Activated CD4-positive, alpha-beta T cell treated with anti-CD3 and anti-CD28 coated beads, Interleukin-2, amount 10 ng/mL, durations not matched to agents 24 days and 14 days (primary cell): Measurements from ENCODE around the gene MOSPD2. TPM values are rescaled to one million over a fixed set of nuclear protein-coding genes. Genes with fewer than 3 reads are reported as not detected.

Experiments used
- DNase-seq: peaks from one replicate; pipeline ENCODE4 v3.0.0; 2022
- H3K27ac Mint-ChIP-seq: one replicate; pipeline ENCODE4 v1.8.0; 2022; ENCODE audit warnings: mild to moderate bottlenecking, mixed read lengths
- H3K27me3 Mint-ChIP-seq: one replicate; pipeline ENCODE4 v1.8.0; 2022; ENCODE audit warnings: mixed read lengths
- H3K36me3 Mint-ChIP-seq: one replicate; pipeline ENCODE4 v1.8.0; 2022; ENCODE audit warnings: low read depth, mild to moderate bottlenecking, mixed read lengths
- H3K4me1 Mint-ChIP-seq: one replicate; pipeline ENCODE4 v1.8.0; 2021; ENCODE audit warnings: mixed read lengths
- H3K4me3 Mint-ChIP-seq: one replicate; pipeline ENCODE4 v1.8.0; 2022; ENCODE audit warnings: mild to moderate bottlenecking, moderate library complexity, mixed read lengths
- H3K9me3 Mint-ChIP-seq: one replicate; pipeline ENCODE4 v1.8.0; 2021; ENCODE audit warnings: mixed read lengths
- intact Hi-C: fragments of 100-400 bp; cut with micrococcal nuclease; formaldehyde crosslinking; loops from one replicate; pipeline ENCODE4 v1.15.1; 2023
- total RNA-seq: library from RNA; stranded (reverse); gene quantifications from 2 replicates; pipeline ENCODE4 v1.2.3, GENCODE V29; 2022

The MOSPD2 gene
- total RNA-seq, 1 donor from 2014 or later = 15.3 TPM

DNA sequence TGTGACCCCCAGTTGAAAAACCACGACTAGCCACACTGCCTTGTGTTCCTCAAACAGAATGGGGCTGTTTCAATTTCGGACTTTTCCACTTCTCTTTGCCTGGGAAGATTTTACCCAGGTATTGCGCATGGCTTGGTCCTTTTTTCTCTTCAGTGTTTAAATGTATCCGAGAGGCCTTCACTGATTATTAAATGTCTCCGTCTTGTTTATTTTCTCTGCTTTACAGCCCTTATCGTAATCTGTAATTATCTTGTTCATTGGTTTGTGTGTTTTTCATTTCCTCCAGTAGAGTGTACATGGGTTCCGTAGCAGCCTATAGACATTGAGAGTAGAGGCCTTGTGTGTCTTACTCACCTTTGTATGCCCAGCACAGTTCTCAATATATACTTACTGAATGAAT is 2.4 kb downstream of the MOSPD2 start:
- Mint-ChIP-seq H3K36me3 (peaks cover 12% of the 10 kb centered on the region), H3K4me3 (no peak overlapping the region), H3K4me1 (peaks cover 15% of the 10 kb centered on the region), H3K27me3 (no peaks in the 10 kb centered on the region), H3K27ac (no peak overlapping the region), H3K9me3 (no peaks in the 10 kb centered on the region)
- no peak for DNase-seq
- intact Hi-C loops = loop anchor here (10.0 kb wide), 1 partner anchor 459 kb away; the partner anchor contains the start of gene PIGA

DNA sequence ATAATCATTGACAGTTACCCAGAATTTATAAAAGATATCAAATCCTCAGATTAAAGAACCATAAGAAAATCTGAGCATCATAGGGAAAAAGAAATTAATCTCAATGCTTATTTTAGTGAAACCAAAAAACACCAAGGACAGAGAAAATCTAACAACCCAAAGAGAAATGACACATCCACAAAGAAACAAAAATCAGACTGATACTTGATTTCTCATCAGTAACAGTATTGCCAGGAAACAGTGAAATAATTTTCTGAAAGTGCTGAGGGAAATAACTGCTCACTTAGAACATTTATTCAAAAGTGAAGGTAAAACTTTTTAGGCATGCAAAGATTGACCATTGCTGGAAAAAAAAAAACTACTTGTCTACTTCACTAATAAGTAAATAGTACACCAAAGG is 10.6 kb downstream of the MOSPD2 start:
- no peak for DNase-seq
- Mint-ChIP-seq H3K27me3 (no peaks in the 10 kb centered on the region), H3K36me3 (peaks cover 13% of the 10 kb centered on the region), H3K4me3 (peak overlapping the region; percentile 30), H3K9me3 (no peaks in the 10 kb centered on the region), H3K4me1 (peaks cover 16% of the 10 kb centered on the region), H3K27ac (peak overlapping the region; percentile 80)
- intact Hi-C loops = loop anchor here (1.0 to 5.0 kb wide), 2 partner anchors 15 to 273 kb away; no protein-coding TSS in a partner anchor

DNA sequence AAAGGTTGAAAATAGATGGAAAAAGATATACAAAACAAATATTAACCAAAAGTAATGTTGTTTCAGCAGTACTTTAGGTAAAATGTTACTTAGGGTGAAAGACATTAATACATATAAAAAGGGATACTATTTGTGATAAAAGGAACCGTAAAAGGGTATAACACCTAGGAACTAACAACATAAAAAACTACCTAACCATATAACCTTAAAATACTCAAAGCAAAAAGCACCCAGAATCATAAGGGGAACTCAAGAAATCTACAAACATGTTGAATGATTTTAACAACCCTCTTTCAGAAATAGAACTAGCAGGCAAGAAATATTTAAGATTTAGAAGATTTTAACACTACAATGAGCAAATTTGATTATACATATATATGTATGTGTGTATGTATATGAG is 11.5 kb downstream of the MOSPD2 start:
- H3K27me3 Mint-ChIP-seq = no peaks in the 10 kb centered on the region
- no peak overlapping the region for H3K27ac Mint-ChIP-seq
- peaks cover 13% of the 10 kb centered on the region for H3K36me3 Mint-ChIP-seq
- DNase-seq = no peak
- peaks cover 12% of the 10 kb centered on the region for H3K4me1 Mint-ChIP-seq
- intact Hi-C loops = loop anchor here (1.0 to 5.0 kb wide), 2 partner anchors 15 to 273 kb away; no protein-coding TSS in a partner anchor
- H3K9me3 Mint-ChIP-seq = no peaks in the 10 kb centered on the region
- no peak overlapping the region for H3K4me3 Mint-ChIP-seq

DNA sequence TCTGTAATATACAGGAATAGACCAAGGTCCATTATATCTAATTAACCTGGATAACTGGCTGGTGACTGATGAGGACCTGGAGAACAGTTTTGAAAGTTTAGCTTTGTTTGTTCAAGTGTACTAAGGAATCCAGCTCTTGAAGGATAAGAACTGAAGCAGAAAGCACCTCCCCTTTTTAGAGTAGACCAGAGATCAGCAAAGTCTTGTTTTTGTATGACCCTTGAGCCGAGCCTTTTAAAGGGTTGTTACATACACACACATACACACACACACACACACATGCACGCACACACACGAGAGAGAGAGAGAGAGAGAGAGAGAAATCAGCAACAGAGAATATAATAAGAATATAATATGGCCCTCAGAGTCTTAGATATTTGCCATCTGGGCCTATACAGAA is 13.0 kb downstream of the MOSPD2 start:
- DNase-seq = no peak
- Mint-ChIP-seq H3K36me3 (peaks cover 14% of the 10 kb centered on the region), H3K4me3 (no peak overlapping the region), H3K4me1 (peaks cover 12% of the 10 kb centered on the region), H3K27me3 (no peaks in the 10 kb centered on the region), H3K9me3 (no peaks in the 10 kb centered on the region), H3K27ac (no peak overlapping the region)
- intact Hi-C loops = no loop called here

DNA sequence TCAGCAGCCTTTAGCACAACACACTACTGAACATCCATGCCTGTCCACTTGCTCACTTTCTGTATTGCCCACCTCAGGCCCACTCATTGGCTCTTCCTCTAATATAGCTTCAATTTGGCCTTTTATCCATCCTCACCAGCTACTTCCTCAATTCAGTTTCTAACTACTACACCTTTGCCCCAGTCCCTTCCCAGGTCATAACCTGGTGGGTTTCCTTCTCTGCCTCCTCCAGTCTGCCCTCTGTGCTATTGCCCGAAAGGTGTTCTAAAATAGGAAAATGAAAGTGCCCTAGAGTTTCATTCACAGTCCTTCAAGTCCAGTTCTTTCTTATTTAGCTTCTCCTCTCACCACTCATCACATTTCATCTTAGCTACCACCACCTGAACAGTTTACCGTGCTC is 23.1 kb downstream of the MOSPD2 start:
- Mint-ChIP-seq H3K27ac (peak overlapping the region; percentile 25), H3K27me3 (no peaks in the 10 kb centered on the region), H3K9me3 (no peaks in the 10 kb centered on the region), H3K4me1 (peaks cover 3% of the 10 kb centered on the region), H3K36me3 (peaks cover 26% of the 10 kb centered on the region), H3K4me3 (no peak overlapping the region)
- DNase-seq = no peak
- intact Hi-C loops = no loop called here

DNA sequence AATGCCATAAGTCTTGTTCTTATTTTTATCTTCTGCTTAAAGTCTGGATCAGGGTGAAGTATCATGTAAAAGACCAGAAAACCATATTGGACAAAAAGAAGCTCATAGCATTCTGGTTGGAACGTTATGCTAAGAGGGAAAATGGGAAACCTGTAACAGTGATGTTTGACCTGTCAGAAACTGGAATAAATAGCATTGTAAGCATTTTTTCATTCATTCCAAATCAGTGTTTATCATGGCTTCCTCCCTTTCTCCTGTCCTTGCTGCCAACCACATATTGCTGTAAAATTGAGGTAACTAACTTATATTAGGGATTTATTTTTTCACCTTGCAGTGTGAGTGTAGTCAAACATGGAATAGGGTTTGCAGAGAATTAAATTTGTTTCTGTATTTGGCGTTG is 23.8 kb downstream of the MOSPD2 start:
- Mint-ChIP-seq H3K27me3 (no peaks in the 10 kb centered on the region), H3K4me1 (peaks cover 3% of the 10 kb centered on the region), H3K9me3 (no peaks in the 10 kb centered on the region), H3K27ac (no peak overlapping the region), H3K36me3 (peaks cover 26% of the 10 kb centered on the region), H3K4me3 (no peak overlapping the region)
- DNase-seq = no peak
- intact Hi-C loops = no loop called here

DNA sequence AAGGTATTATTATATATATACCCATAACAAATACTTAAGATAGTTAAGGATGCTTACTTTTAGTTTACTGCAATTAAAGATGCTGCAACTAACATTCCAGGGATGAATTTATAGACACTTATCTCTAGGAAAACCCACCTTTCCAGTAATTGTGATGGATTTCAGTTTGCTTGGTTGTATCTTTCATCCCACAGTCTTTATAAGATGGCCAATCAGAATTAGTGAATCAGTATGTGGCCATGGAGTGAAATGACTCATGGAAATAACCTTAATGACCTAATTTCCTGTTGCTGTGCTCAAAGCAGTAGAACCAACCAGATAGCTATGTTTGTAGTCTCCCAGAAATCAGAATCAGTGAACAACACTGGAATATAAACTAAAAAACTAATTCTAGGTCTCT is 26.4 kb downstream of the MOSPD2 start:
- no peaks in the 10 kb centered on the region for H3K9me3 Mint-ChIP-seq

DNA sequence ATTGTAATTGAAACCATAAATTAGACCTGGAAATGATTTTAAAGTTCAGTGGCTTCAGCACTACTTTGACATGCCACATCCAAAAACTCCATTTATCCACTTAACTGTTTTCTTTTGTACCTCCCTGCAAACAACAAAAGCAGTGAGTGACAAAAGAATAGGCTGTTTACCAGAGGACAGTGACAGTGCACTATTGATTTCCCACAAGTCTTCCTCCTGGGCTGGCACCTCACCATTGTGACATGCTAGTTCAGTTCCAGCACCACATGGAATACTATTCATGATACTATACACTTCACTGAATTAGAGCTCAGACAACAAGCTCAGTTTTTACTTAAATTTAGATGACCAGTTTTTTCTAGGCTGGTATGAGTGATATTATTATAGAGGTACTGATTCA is 29.3 kb downstream of the MOSPD2 start:
- H3K9me3 Mint-ChIP-seq = no peaks in the 10 kb centered on the region
- intact Hi-C loops = no loop called here
- no peaks in the 10 kb centered on the region for H3K27me3 Mint-ChIP-seq
- no peak overlapping the region for H3K27ac Mint-ChIP-seq
- peaks cover 35% of the 10 kb centered on the region for H3K36me3 Mint-ChIP-seq
- no peak overlapping the region for H3K4me3 Mint-ChIP-seq
- H3K4me1 Mint-ChIP-seq = no peaks in the 10 kb centered on the region
- DNase-seq = no peak

More for the DNA sequence above, 26.4 kb downstream of the MOSPD2 start:
- H3K36me3 Mint-ChIP-seq = peaks cover 38% of the 10 kb centered on the region
- DNase-seq = no peak
- H3K4me1 Mint-ChIP-seq = peaks cover 3% of the 10 kb centered on the region
- H3K27me3 Mint-ChIP-seq = no peaks in the 10 kb centered on the region
- peak overlapping the region; percentile 75 for H3K27ac Mint-ChIP-seq
- intact Hi-C loops = loop anchor here (1.0 kb wide), 1 partner anchor 15 kb away; no protein-coding TSS in a partner anchor
- no peak overlapping the region for H3K4me3 Mint-ChIP-seq

DNA sequence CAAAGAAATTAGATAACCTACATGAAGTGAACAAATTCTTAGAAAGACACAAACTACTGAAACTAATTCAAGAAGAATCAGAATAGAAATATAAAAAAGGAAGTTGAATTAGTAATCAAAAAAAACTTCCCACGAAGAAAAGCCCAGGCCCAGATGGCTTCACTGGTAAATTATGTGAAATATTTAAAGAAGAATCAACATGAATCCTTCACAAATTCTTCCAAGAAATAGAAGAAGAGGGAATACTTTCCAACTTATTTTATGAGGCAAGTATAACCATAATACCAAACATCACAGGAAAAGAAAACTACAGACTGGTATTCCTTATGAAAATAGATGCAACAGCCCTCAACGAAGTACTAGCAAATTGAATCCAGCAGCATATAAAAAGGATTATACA is 30.7 kb downstream of the MOSPD2 start:
- Mint-ChIP-seq H3K27ac (no peak overlapping the region), H3K9me3 (no peaks in the 10 kb centered on the region), H3K36me3 (peaks cover 32% of the 10 kb centered on the region), H3K4me3 (no peak overlapping the region), H3K4me1 (no peaks in the 10 kb centered on the region), H3K27me3 (no peaks in the 10 kb centered on the region)
- intact Hi-C loops = no loop called here
- no peak for DNase-seq

DNA sequence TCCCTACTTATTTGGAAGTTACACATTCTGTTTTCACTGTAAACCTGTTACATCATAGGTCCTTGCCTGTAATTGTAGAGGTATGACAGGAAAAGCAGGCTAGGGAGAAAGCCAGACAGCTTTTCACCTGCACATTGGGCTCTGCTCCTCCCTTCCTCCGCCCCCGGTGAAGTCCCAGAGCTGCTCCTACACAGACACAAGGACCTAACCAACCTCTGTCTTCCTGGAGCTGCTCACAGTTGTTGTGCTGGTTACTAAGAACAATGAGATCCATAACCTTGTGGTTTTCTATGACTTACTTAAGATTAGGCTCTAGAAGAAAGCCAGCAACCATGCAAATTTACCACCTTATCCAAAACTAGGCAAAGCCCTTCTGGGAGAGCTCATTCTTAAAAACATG is 40.0 kb downstream of the MOSPD2 start:
- Mint-ChIP-seq H3K4me3 (no peak overlapping the region), H3K9me3 (no peaks in the 10 kb centered on the region), H3K27ac (peak overlapping the region; percentile 27), H3K36me3 (peaks cover 29% of the 10 kb centered on the region), H3K27me3 (no peaks in the 10 kb centered on the region), H3K4me1 (peaks cover 4% of the 10 kb centered on the region)
- intact Hi-C loops = no loop called here
- DNase-seq = no peak

DNA sequence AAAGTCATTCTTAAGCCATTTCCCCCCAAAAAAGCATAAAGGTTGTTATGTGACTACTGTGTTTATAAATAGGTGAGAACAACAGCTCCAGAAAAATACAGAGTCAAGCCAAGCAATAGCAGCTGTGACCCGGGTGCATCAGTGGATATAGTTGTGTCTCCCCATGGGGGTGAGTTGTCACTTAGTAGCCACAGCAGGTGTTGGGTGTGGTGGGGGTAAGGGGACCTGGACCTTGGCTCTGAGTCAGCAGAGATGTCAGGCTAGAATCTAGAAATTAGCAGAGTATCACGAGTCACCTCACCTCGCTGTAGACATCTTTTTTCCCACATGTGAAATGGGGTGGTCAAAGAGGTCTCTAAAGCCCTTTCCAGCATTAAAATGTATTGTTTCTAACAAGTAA is 42.4 kb downstream of the MOSPD2 start:
- H3K27ac Mint-ChIP-seq = no peak overlapping the region
- H3K9me3 Mint-ChIP-seq = no peaks in the 10 kb centered on the region
- peaks cover 4% of the 10 kb centered on the region for H3K4me1 Mint-ChIP-seq
- H3K27me3 Mint-ChIP-seq = no peaks in the 10 kb centered on the region
- no peak for DNase-seq
- peaks cover 33% of the 10 kb centered on the region for H3K36me3 Mint-ChIP-seq
- intact Hi-C loops = no loop called here
- H3K4me3 Mint-ChIP-seq = no peak overlapping the region

DNA sequence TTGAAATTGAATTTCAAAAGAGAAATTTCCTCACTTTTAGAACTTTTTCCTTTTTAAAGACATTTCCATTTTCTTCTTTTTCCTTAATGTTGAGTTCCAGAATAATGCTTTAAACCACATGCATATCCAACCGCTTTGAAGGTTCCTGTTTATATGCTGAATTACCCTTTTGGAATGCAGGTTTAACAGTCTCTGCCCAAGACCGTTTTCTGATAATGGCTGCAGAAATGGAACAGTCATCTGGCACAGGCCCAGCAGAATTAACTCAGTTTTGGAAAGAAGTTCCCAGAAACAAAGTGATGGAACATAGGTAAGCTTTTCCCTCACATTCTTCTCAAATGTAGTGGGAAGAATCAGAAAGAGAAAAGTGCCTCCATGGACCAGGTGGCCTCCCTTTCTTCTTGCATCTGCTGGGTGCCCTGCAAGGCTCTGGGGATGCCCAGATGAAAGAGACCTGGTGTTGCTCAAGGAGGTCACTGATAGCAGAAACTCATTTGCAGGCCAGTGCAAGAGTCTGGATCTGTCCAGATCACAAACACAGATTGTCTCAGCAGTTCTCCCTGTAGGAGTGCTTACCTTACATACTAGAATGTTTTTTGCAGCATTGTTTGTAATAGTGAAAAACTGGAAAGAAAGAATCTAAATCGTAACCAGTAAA is 42.9 kb downstream of the MOSPD2 start:
- no peaks in the 10 kb centered on the region for H3K9me3 Mint-ChIP-seq
- peaks cover 4% of the 10 kb centered on the region for H3K4me1 Mint-ChIP-seq
- H3K4me3 Mint-ChIP-seq = no peak overlapping the region
- intact Hi-C loops = no loop called here
- peaks cover 33% of the 10 kb centered on the region for H3K36me3 Mint-ChIP-seq
- no peaks in the 10 kb centered on the region for H3K27me3 Mint-ChIP-seq
- H3K27ac Mint-ChIP-seq = no peak overlapping the region
- no peak for DNase-seq

DNA sequence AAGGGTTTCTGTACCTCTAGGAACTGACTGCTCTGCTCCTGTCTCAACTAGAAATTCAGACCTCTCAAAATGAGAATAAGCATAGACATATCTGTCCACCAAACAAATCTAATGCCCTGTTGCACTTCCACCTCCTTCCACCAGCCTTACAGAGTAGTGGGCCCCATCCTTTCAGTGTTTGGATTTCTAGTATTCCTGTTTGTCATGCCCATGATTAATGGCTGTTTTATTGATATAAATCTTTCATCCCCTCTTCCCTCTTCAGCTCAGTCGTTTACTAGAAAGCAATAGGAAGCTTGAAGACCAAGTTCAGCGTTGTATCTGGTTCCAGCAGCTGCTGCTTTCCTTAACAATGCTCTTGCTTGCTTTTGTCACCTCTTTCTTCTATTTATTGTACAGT is 46.2 kb downstream of the MOSPD2 start:
- peaks cover 23% of the 10 kb centered on the region for H3K36me3 Mint-ChIP-seq

DNA sequence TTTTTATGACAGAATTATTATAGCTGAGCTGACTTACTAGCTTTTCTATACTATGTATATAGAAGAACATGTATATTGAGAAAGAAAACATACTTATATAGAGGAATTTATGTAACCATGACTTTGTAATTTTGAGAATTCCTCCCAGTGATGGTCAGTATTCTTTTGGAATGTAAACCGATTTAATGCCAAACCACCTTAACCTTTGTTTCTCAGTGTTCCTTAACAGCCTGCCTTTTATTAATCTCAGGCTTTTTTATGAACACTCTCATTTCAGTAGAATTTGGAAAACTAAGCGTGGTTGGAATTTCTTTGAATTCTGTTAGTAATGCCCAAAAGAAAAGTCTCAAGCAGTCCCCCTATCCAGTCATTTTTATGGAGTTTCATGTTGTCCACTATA is 47.0 kb downstream of the MOSPD2 start:
- intact Hi-C loops = no loop called here
- Mint-ChIP-seq H3K9me3 (no peaks in the 10 kb centered on the region), H3K36me3 (peaks cover 23% of the 10 kb centered on the region), H3K4me1 (peaks cover 2% of the 10 kb centered on the region), H3K27me3 (no peaks in the 10 kb centered on the region), H3K27ac (no peak overlapping the region), H3K4me3 (no peak overlapping the region)
- DNase-seq = no peak

More for the DNA sequence above, 46.2 kb downstream of the MOSPD2 start:
- Mint-ChIP-seq H3K4me3 (no peak overlapping the region), H3K27ac (no peak overlapping the region), H3K9me3 (no peaks in the 10 kb centered on the region), H3K4me1 (peaks cover 2% of the 10 kb centered on the region), H3K27me3 (no peaks in the 10 kb centered on the region)
- intact Hi-C loops = no loop called here
- DNase-seq = no peak

DNA sequence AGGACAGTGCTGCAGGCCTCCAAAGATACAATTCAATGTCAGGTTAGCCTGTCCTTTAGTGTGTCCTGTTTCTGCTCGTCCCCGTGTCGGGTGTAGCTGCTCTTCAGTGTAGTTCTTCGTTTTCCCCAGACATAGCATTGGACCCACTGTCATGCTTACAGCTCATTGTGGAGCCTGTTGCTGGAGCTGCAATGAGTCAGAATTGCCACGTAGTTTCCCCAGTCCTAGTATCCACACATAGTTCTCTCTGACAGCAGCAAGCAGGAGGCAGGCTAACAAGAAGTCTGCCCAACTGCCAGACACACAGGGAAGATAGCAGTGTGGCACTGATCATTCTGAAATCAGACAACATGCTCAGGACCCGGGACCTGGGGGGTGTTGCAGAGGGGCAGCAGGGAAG is 49.2 kb downstream of the MOSPD2 start:
- H3K27ac Mint-ChIP-seq = no peak overlapping the region
- intact Hi-C loops = no loop called here
- DNase-seq = no peak
- H3K27me3 Mint-ChIP-seq = no peaks in the 10 kb centered on the region
- peaks cover 12% of the 10 kb centered on the region for H3K36me3 Mint-ChIP-seq
- H3K9me3 Mint-ChIP-seq = no peaks in the 10 kb centered on the region
- peaks cover 2% of the 10 kb centered on the region for H3K4me1 Mint-ChIP-seq
- H3K4me3 Mint-ChIP-seq = no peak overlapping the region
